ENCODE measurements around the gene SNCA. TPM values are rescaled to one million over a fixed set of nuclear protein-coding genes. Genes with fewer than 3 reads are reported as not detected.

SNCA gene
- total RNA-seq, 1 experiment from 2014 or later, result 29.1 TPM

- peak; percentile 43 for DNase-seq (ENCODE audit: unreplicated experiment)
- Mint-ChIP-seq H3K4me1 (ENCODE audit: insufficient read depth, unreplicated experiment) (peaks cover 19% of the 10 kb centered on the region), H3K4me3 (ENCODE audit: unreplicated experiment) (no peak overlapping the region), H3K27me3 (ENCODE audit: insufficient read depth, unreplicated experiment) (no peaks in the 10 kb centered on the region), H3K36me3 (ENCODE audit: insufficient read depth, unreplicated experiment) (peaks cover 14% of the 10 kb centered on the region), H3K9me3 (ENCODE audit: unreplicated experiment) (no peaks in the 10 kb centered on the region), H3K27ac (ENCODE audit: low read depth, unreplicated experiment) (no peak overlapping the region)
- ChIA-PET POLR2A (interaction anchor here (0.6 to 1.6 kb wide), 4 partner anchors 9 to 43 kb away, joined by 3 to 4 read pairs (median 4); no protein-coding TSS in a partner anchor), CTCF (interaction anchor here (0.7 to 1.3 kb wide), 4 partner anchors 8 to 196 kb away, joined by 3 to 4 read pairs (median 4); no protein-coding TSS in a partner anchor)
- BruUV-seq (replicated peaks), result no TSS peak
- no peak for TF ChIP-seq CTCF (IDR thresholded peaks at IDR 0.05; ENCODE audit: unreplicated experiment)
- intact Hi-C loops (cut with micrococcal nuclease), result no loop called here
Measured at GRCh38 chr4:89703829-89704590, 133.0 kb downstream of the SNCA start.

DNA sequence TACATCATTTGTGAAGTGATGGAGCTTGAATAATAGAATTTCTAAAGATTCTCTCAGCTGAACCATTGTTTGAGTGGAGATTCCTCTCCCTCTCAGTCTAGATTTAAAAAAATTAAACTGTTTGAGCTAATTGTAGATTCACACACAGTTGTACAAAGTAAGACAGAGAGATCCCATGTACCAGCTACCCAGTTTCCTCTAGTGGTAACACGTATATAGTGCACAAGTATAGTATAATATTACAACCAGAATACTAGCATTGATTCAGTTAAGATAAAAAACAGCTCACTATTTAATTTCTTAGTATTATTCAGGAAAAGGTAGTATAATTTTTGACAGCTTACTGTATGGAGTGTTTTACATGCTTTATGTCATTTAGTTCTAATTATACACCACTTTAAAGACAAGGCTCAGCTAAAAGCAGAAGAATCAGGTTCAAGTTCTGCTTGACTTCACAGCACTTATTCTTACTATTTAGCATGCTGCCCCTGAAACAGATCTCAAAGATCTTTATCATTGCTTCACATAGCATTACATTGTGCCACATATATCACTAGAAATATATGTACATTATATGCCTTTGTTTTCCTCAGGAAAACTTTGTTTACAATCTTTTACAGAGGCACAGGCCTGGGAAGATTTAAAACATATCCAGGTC, 136.1 kb downstream of the SNCA start:
- DNase-seq (ENCODE audit: unreplicated experiment), result no peak
- H3K4me1 Mint-ChIP-seq (ENCODE audit: insufficient read depth, unreplicated experiment), result peaks cover 17% of the 10 kb centered on the region
- H3K4me3 Mint-ChIP-seq (ENCODE audit: unreplicated experiment), result no peak overlapping the region
- no peaks in the 10 kb centered on the region for H3K9me3 Mint-ChIP-seq (ENCODE audit: unreplicated experiment)
- POLR2A ChIA-PET, result interaction anchor here (0.7 kb wide), 1 partner anchor 89 kb away, joined by 3 read pairs; no protein-coding TSS in a partner anchor
- CTCF ChIA-PET, result interaction anchor here (0.6 to 1.4 kb wide), 4 partner anchors 37 to 543 kb away, joined by 3 to 4 read pairs (median 4); no protein-coding TSS in a partner anchor
- no peaks in the 10 kb centered on the region for H3K27me3 Mint-ChIP-seq (ENCODE audit: insufficient read depth, unreplicated experiment)
- peaks cover 17% of the 10 kb centered on the region for H3K36me3 Mint-ChIP-seq (ENCODE audit: insufficient read depth, unreplicated experiment)
- intact Hi-C loops (cut with micrococcal nuclease), result no loop called here
- TF ChIP-seq CTCF (IDR thresholded peaks at IDR 0.05; ENCODE audit: unreplicated experiment), result peak; percentile 10
- BruUV-seq (replicated peaks), result no TSS peak
- no peak overlapping the region for H3K27ac Mint-ChIP-seq (ENCODE audit: low read depth, unreplicated experiment)

DNA sequence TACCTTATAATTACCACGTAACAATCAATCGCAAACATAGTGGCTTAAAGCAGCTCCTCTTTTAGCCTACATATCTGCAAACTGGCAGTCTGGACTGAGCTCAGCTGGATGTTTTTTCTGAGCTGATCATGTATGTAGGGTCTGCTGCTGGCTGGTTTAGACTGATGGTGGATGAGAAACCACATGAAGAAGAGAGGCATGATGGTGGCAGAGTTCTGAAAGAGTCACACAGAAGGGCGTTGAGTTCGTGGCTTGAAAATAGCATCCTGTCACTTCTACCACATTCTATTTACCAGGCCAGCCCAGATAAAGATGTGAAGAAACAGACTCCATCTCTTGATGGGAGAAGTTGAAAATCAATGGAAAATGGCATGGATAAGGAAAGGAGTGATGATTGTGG, 151.3 kb downstream of the SNCA start:
- Mint-ChIP-seq H3K36me3 (ENCODE audit: insufficient read depth, unreplicated experiment) (peaks cover 91% of the 10 kb centered on the region), H3K27ac (ENCODE audit: low read depth, unreplicated experiment) (peak overlapping the region; percentile 4), H3K4me3 (ENCODE audit: unreplicated experiment) (peak overlapping the region; percentile 91), H3K4me1 (ENCODE audit: insufficient read depth, unreplicated experiment) (peaks cover 25% of the 10 kb centered on the region), H3K9me3 (ENCODE audit: unreplicated experiment) (no peaks in the 10 kb centered on the region), H3K27me3 (ENCODE audit: insufficient read depth, unreplicated experiment) (no peaks in the 10 kb centered on the region)
- intact Hi-C loops (cut with micrococcal nuclease), result no loop called here
- no TSS peak for BruUV-seq (replicated peaks)
- DNase-seq (ENCODE audit: unreplicated experiment), result no peak
- POLR2A ChIA-PET, result interaction anchor here (0.7 to 7.1 kb wide), 7 partner anchors 9 to 68 kb away, joined by 3 to 67 read pairs (median 4); no protein-coding TSS in a partner anchor
- no peak for TF ChIP-seq CTCF (IDR thresholded peaks at IDR 0.05; ENCODE audit: unreplicated experiment)
- CTCF ChIA-PET, result interaction anchor here (0.7 to 3.3 kb wide), 2 partner anchors 28 to 185 kb away, joined by 4 to 10 read pairs; no protein-coding TSS in a partner anchor

GRCh38 chr4:89685277-89685676, 151.7 kb downstream of the SNCA start:
- H3K27ac Mint-ChIP-seq (ENCODE audit: low read depth, unreplicated experiment), result peak overlapping the region; percentile 4
- no peaks in the 10 kb centered on the region for H3K9me3 Mint-ChIP-seq (ENCODE audit: unreplicated experiment)
- no TSS peak for BruUV-seq (replicated peaks)
- no peak for DNase-seq (ENCODE audit: unreplicated experiment)
- no peak for TF ChIP-seq CTCF (IDR thresholded peaks at IDR 0.05; ENCODE audit: unreplicated experiment)
- H3K4me1 Mint-ChIP-seq (ENCODE audit: insufficient read depth, unreplicated experiment), result peaks cover 28% of the 10 kb centered on the region
- intact Hi-C loops (cut with micrococcal nuclease), result no loop called here
- peak overlapping the region; percentile 91 for H3K4me3 Mint-ChIP-seq (ENCODE audit: unreplicated experiment)
- H3K36me3 Mint-ChIP-seq (ENCODE audit: insufficient read depth, unreplicated experiment), result peaks cover 87% of the 10 kb centered on the region
- ChIA-PET CTCF (interaction anchor here (0.7 to 3.3 kb wide), 2 partner anchors 28 to 185 kb away, joined by 4 to 10 read pairs; no protein-coding TSS in a partner anchor), POLR2A (interaction anchor here (0.7 to 7.1 kb wide), 7 partner anchors 9 to 69 kb away, joined by 3 to 67 read pairs (median 4); no protein-coding TSS in a partner anchor)
- no peaks in the 10 kb centered on the region for H3K27me3 Mint-ChIP-seq (ENCODE audit: insufficient read depth, unreplicated experiment)
